CD4-positive, alpha-beta T cell treated with Interleukin-4 for 1 hour (primary cell): ENCODE data around the gene SLC43A1.
"Not testable (repeated sequence)": the region's sequence is repeated elsewhere in the genome, so short reads cannot be mapped to it uniquely, and the experiment has no call there.

Experiments
- DNase-seq, 2 donors: peaks; one replicate each; pipeline ENCODE4 v3.0.0-alpha.2; 2020 to 2022

SLC43A1 gene

DNA sequence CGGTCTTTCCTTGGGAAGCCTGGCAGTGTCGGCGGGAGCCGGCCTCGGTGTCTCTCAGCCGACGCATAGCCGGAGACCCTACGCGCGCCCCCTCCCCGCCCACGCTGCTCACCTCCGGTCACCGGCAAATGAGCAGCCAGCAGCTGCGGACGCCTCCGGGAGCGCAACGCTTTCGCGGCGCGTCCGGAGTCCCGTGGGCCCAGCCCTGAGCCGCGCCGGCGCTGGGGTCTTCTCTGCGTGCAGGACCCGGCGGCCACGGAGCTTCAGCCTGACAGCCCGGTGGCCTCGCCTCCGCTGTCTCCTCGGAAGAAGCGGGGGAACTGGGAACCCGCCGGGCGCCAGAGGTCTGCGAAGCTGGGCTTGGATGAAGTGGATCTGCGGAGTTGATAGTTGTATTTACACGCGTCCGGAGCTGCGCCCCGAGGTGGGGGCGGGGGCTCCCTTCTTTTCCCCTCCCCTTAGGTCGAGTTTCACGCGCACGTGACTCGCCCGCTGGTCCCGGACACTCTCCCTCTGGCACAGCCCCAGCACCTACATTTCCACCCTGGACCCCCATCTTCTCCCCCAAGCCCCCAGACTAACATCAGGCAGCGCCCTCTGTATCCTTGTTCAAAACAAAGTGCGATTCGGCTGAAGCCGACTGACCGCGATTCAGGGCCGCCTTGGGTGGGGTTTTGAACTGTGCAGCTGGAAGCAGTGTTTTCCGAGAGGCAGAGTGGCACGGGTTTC is at the start of gene SLC43A1:
SLC43A1 (minus strand) TSS at position 371 of the 729 bp plus-strand sequence. CDS start 1,591 bp downstream, outside the sequence.
- peak in 1 of 2 donors; percentile 16 for DNase-seq

DNA sequence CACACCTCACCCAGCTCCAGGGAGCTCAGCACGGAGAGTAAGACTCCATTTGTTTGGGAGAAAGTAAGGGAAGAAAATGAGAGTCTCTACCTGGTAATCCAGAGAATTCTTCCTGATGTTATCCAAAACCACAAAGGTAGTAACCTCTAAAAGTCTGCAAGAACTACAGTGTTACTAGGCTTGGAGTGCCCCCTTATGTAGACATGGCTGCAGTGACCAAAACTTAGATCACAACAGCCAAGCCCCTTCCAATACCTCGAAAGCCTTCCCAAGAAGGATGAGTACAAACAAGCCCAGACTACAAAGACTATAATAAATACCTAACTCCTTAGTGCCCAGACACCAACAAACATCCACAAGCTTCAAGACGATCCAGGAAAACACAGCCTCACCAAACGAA is 47.1 kb upstream of the SLC43A1 start:
- no peak for DNase-seq

DNA sequence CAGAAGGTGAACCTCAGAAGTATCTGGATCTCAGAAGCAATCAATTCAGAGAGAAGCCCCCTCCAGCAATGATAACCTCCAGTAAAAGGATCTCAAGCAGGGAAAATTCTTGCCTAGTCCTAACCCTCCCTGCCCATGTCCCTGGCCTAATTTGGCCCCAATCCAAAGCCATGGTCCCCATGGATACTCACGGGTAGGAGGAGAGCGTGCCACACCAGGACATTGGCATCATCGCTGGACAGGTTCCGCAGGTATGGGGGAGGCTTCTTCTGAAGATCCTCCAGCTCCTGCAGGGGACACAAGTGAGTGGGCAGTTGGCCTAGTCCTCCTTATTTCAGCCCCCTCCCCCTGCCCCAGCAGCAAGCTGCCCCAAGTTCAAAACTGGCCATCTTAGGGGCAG is 44.6 kb upstream of the SLC43A1 start:
- no peak for DNase-seq

DNA sequence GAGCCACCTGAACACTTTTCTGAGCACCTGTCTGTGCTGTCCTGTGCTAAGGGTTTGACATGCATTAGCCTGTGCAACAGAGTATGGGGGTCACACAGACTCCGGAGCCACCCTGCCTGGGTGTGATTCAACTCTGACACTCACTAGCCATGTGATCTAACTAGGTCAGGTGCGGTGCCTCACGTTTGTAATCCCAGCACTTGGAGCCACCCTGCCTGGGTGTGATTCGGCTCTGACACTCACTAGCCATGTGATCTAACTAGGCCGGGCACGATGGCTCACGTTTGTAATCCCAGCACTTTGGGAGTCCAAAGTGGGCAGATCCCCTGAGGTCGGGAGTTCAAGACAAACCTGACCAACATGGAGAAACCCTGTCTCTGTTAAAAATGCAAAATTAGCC is 40.5 kb upstream of the SLC43A1 start:
- no peak for DNase-seq

DNA sequence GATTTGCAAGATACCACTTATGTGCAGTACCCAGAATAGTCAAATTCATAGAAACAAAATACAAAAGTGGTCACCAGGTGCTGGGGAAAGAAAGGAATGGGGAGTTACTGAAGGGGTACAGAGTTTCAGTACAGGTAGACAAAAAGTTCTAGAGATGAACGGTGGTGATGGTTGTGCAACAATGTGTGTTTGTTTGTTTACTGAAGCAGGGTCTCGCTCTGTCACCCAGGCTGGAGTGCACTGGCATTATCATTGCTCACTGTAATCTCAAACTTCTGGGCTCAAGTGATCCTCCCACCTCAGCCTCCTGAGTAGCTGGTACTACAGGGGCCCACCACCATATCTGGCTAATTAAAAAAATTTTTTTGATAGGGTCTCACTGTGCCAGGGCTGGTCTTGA is 39.9 kb upstream of the SLC43A1 start:
- no peak for DNase-seq

DNA sequence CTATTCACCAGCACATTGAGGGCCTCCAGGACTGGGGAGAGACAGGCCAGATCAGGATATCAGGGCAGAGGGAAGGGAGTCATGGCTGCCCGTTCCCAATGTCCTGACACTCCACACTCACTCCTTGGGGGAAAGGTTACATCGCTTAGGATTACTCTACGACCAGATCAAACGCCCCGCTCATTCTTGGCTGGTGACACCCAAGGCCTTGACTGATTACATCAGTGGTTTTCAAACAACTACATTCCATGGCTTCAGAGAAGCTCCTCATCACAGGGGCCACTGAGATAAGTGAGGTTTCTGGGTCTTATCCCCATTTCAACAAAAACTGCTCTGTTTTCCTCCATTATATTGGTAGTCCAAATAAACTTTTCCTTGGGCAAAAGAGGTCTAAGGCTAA is 37.0 kb upstream of the SLC43A1 start:
- DNase-seq: no peak

DNA sequence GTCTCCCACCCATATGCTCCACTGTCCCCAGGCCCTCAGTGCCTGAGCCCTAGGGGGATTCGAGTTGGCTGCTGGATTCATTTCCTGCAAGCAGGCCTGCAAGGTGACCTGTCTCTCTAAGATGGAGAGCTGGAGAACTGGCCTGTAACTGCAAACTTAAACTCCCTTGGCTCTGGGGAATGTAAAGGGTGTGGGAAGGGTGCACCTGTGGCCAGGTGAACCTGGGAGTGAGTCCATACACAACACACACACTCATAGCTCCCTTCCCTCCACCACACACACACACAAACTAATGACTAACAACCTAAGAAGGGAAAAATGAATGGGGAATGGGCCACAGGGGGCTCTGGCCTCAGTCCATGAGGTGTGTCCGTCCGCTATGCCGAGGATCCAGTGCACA is 36.4 kb upstream of the SLC43A1 start:
- DNase-seq: no peak

DNA sequence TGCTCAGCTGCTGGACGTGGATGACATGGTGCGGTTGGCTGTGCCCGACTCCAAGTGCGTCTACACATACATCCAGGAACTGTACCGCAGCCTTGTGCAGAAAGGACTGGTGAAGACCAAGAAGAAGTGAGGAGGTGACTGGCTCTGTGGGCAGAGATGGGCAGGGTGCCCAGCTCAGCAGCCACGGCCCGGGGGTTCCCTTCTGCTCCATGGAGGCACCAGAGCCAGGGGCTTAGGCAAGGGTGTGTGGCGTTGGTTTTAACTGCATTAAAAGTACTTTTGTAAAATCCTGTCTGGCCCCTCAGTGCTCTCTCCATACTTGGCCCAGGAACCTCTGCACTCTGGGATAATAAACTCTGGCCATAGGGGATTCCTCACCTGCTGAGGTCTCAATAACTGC is 34.5 kb upstream of the SLC43A1 start:
- DNase-seq: no peak

DNA sequence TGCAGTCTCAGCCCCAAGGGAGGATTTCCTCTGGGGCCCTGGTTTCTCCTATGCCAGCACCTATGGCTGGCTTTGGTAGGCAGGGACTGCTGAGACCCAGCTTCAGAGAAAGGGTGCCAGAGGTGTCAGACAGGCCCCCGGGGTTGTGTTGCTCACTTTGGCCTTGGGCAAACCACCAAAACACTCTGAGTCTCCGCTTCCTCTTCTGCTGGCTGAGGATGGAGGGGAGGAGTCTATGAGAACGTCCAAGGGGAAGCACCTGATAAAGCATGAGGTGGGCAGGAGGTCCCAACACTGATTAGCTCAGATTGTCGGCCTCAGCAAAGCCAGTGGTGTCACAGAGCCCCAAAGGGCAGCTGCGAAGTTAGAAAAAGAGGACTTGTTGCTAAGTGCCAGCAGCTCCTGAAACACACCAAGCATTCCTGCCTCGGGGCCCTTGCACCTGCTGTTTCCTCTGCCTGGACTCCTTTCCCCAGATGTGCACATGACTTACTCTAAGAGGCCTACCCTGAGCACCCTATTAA is 32.4 kb upstream of the SLC43A1 start:
- DNase-seq: peak in 1 of 2 donors; percentile 41

DNA sequence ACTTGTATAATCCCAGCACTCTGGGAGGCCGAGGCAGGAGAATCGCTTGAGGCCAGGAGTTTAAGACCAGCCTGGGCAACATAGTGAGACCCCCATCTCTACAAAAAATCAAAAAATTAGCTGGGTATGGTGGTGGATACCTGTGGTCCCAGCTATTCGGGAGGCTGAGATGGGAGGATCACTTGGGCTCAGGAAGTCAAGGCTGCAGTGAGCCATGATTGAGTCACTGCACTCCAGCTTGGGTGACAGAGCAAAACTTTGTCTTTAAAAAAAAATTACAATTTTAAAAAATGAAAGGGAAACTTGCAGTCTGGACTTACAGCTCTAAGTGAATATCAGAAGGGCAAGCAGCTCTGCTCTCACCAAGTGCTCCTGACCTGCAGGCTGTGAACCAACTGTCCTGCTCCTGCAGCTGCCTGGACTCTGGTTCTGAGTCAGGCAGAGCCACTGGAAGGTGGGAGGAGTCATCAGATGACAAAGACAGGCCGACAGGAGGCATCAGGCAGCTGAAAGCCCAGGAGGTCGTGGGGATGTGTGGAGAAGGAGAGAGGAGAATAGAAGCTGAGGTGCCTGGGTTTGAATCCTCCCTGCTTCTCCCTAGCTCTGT is 31.5 kb upstream of the SLC43A1 start:
- DNase-seq: no peak

DNA sequence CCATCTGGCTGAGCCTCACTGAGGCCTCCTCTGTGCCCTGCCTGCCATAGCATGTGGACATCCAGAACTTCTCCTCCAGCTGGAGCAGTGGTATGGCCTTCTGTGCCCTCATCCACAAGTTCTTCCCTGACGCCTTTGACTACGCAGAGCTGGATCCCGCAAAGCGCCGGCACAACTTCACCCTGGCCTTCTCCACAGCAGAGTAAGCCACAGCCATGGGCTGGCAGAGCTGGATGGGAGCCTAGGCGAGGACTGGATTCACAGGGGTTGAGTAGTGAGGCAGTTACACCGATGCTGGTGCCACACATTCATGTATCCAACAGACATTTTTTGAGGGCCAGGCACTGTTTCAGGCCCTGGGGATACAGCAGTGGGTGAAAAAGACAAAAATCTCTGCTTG is 30.9 kb upstream of the SLC43A1 start:
- no peak for DNase-seq

DNA sequence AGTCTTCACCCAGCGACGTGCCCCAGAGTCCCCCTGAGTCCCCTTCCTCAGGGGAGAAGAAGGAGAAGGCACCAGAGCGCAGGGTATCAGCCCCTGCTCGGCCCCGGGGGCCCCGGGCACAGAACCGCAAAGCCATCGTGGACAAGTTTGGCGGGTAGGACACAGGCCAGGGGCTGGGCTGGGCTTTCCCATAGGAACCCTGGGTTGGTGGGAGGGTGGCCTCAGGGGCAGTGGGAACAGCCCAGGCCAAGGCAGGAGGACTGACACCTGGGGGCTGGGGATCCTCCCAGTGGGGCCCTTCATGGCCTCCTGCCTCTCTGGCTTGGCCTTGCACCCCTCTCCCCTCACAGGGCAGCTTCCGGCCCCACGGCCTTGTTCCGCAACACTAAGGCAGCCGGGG is 30.4 kb upstream of the SLC43A1 start:
- DNase-seq: no peak

DNA sequence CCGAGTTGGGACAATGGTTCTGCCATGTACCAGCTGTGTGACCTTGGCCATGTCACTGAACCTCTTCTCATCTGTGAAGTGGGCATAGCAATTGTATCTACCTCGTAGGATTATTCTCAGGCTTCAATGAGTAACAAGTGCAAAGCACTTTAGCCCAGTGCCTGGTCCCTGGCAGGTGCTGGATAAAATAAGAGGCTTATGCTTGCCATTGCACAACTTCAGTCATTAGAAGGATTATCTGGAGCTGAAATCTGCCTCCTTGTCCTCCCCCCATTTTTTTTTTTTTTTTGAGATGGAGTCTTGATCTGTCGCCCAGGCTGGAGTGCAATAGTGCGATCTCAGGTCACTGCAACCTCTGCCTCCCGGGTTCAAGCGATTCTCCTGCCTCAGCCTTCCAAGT is 29.1 kb upstream of the SLC43A1 start:
- DNase-seq: no peak

DNA sequence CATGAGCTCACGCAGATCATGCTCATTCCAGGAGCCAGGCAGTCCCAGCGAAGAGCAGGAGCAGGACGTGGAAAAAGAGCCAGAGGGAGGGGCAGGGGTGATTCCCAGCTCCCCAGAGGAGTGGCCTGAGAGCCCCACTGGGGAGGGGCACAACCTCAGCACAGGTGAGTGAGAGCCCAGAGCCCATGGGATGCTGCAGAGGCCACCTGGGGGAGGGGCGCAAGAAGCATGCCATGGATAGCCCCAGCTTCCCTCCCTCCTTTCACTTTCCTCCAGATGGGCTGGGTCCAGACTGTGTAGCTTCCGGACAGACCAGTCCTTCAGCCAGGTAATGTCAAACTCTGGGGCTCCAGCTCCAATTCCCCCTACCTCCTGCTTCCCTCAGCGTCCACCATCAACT is 28.1 kb upstream of the SLC43A1 start:
- no peak for DNase-seq

DNA sequence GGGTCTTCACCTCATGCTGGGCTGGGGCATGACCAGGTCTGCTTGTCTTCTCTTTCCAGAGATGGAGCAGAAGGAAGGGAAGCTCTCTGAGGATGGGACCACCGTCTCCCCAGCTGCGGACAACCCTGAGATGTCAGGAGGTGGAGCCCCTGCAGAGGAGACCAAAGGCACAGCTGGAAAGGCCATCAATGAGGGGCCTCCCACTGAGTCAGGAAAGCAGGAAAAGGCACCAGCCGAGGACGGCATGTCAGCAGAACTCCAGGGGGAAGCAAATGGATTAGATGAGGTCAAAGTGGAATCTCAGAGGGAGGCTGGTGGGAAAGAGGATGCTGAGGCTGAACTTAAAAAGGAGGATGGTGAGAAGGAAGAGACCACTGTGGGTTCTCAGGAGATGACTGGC is 27.1 kb upstream of the SLC43A1 start:
- DNase-seq: no peak

DNA sequence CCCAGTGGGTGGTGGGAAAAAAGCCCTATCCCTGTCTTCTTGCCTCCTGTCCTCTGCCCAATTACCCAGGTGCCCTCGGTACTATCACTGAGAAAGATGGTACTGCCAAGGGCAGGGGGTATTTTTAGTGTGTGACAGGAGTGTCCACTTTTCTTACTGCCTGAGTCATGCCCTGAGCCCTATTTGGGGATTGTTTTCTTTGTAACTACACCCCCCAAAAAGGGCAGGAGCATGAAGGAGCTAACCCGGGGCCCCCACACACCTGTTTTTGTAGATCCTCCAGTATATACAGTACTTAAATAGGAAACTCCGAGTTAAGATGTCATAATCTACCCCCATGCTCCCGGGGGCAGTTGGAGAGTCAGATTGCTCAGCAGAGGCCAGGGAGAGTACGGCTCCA is 25.7 kb upstream of the SLC43A1 start:
- no peak for DNase-seq

DNA sequence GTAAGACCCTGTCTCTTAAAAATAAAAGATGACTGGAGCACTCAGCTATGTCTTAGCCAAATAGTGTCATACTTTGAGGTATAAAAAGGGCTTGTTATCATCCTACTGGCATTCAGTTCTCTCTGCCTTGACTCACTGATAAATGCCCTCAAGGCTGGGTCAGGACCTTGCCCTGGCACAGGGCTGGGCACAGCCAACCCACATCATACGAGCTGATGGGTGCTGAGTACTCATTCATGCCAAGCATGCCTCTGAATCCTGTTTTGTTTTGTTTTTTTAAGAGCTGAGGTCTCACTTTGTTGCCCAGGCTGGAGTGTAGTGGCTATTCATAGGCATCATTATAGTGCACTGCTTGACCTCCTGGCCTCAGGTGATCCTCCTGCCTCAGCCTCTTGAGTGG is 23.8 kb upstream of the SLC43A1 start:
- no peak for DNase-seq

DNA sequence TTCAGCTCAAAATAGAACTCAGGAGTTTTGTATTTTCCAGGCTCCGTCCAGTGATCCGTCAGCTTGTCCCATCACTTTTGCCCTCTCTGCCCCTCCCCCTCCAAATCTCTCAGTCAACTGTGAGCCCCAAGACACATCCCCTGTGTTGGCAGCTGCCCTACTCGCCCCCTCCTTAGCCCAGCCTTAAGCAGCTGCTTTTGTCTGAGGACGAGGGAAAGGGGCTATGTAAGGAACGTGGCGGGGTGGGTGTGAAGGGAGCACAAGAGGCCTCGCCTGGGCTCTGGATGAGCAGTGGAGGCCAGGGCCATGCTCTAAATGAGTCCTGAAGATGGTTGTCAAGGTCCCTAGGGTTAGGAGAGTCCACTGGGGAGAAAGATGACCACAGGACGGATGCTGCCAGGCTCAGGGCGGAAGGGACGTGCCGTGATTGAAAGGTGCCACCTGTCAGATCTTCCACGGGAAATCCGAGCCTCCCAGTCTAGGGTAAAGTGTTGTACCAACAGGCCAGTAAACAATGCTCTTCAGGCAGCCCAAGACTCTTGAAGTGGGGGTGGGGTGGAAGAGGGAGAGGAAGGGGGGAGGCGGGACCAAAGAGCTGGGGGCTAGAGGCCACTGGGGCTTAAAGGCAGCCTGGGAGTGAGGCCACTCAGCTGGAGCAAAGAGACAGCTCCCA is 21.6 kb upstream of the SLC43A1 start, which contains the start of gene SMTNL1:
SMTNL1 (plus strand) TSS at position 649 of the 673 bp plus-strand sequence. CDS start 5,048 bp downstream, outside the sequence.
- DNase-seq: no peak

DNA sequence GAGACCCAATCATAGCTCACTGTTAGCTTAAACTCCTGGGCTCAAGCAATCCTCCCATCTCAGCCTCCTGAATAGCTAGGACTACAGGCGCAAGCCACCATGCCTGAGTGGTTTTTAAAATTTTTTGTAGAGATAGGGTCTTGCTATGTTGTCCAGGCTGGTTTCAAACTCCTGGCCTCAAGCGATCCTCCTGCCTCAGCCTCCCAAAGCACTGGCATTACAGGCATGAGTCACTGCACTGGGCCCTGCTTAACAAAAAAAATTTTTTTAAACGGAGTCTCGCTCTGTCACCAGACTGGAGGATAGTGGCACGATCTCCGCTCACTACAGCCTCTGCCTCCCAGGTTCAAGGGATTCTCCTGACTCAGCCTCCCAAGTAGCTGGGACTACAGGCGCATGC is 18.9 kb upstream of the SLC43A1 start:
- not testable (repeated sequence) for DNase-seq

DNA sequence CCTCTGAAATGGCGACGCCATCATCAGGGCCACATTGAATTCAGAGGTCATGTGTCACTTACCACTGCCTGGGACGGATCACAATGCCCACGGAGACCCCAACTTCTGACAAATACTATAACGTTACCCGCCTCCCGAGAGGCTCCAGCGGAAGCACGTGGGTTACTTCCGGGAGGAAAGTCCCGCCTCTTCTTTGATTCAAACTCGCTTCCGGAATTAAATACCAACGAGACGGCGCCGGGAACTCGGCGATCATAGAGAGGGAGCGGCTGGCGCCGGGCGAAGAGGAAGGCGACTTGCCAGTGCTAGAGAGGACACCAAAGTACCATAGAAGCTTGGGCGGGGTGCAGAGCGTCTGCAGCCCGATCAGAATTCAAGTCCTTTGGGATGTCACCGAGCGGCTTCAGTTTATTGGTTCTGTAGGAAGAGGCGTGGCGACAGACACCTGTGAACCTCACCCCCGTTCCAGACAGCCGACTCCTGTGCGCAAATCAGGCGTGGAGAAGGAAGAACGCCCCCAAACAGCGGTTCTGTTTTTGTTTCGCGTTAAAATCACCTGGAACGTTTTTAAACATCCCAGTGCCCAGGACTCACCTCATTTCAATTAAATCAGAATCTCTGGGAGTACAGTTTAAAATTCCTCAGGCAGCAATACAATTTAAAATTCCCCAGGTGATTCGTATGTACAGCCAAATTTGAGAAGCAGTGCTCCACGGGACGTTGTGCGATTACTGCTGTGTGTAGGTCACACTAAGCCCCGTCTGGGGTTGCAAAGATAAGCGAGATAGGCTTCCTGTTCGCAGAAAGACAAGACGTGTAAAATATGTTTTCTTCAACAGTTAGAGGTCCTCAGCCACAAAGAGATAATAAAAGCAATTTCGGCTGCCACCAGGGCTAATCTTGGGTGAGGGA is 15.3 kb upstream of the SLC43A1 start, which contains the start of gene TIMM10:
TIMM10 (minus strand) TSS at position 159 of the 912 bp plus-strand sequence. CDS start 565 bp downstream, outside the sequence.
- peak; percentile 97 to 98 for DNase-seq

DNA sequence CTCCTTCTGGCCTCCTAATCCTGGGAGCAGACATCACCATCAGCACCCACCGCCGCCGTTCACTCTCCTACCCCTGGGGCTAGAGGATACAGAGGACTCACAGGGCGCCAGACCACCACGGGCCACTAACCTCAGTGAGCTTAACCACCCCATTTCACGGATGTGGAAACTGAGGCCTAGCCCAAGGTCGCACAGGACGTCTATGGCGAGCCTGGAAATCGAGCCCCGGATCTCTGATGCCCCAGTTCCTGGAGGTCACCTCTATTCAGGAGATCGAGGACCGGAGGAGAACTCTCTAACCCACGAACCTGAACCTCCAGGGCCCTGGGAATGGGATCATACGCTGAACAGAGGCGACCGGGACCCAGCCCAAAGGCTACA is 14.7 kb upstream of the SLC43A1 start:
- DNase-seq: no peak

DNA sequence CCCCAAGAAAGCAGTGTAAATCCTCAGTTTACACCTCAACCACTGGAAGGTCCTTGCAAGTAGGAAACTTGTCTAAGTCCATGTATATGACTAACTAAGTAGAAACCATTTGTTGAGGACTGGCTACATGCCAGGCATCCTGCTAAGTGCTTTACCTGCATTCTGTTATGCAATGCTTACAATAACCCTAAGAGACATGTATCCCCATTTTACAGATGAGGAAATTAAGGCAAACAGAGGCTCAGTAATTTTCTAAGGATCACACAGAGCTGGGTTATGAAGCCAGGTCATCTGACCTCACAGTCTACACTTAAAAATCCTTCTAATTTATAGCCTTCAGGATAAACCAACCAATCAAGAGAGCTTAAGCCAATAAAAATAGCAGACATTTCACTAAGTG is 13.5 kb upstream of the SLC43A1 start:
- DNase-seq: no peak
